DOHH2 (cell line): ENCODE data around the gene ATP10A.

Source experiments
- H3F3A ChIP-seq: fragments of 200-600 bp; sonication (generic), shearing (Covaris generic); 2 replicates; pipeline ENCODE4 v1.6.0; 2016; ENCODE audit warnings: antibody characterized with exemption, mild to moderate bottlenecking; ENCODE audit not compliant: control insufficient read depth, insufficient read depth
- H3K27ac ChIP-seq: fragments of 200-600 bp; sonication (generic); 2 replicates; pipeline ENCODE4 v1.5.1; 2014; ENCODE audit warnings: low read depth, mild to moderate bottlenecking, low read length, moderate library complexity
- H3K27me3 ChIP-seq: fragments of 200-600 bp; sonication (generic); 2 replicates; pipeline ENCODE4 v1.6.1; 2014; ENCODE audit warnings: mild to moderate bottlenecking, low read length, mixed read lengths; ENCODE audit not compliant: control insufficient read depth
- H3K36me3 ChIP-seq: fragments of 200-600 bp; sonication (generic); 2 replicates; pipeline ENCODE4 v1.6.1; 2014; ENCODE audit warnings: mild to moderate bottlenecking, low read length, moderate library complexity, mixed read lengths; ENCODE audit not compliant: control insufficient read depth
- H3K4me1 ChIP-seq: fragments of 200-600 bp; sonication (generic); 2 replicates; pipeline ENCODE4 v1.6.1; 2014; ENCODE audit warnings: mild to moderate bottlenecking, low read length, mixed read lengths; ENCODE audit not compliant: control insufficient read depth
- H3K4me2 ChIP-seq: fragments of 200-600 bp; sonication (generic); 2 replicates; pipeline ENCODE4 v1.6.0; 2014; ENCODE audit warnings: mild to moderate bottlenecking, low read length, moderate library complexity
- H3K4me3 ChIP-seq: fragments of 200-600 bp; sonication (generic); 2 replicates; pipeline ENCODE4 v1.5.1; 2014; ENCODE audit warnings: mild to moderate bottlenecking, low read length, mixed read lengths
- H3K79me2 ChIP-seq: fragments of 200-600 bp; sonication (generic); 2 replicates; pipeline ENCODE4 v1.6.1; 2014; ENCODE audit warnings: mild to moderate bottlenecking, low read length, mixed read lengths; ENCODE audit not compliant: control insufficient read depth
- H3K9me2 ChIP-seq: fragments of 200-600 bp; sonication (generic); replicated peaks from 2 replicates; pipeline ENCODE4 v1.6.1; 2014; ENCODE audit warnings: mild to moderate bottlenecking, low read length, mixed read lengths; ENCODE audit not compliant: control insufficient read depth
- H3K9me3 ChIP-seq: fragments of 200-600 bp; sonication (generic); 2 replicates; pipeline ENCODE4 v1.6.1; 2014; ENCODE audit warnings: antibody characterized with exemption, low read length, mixed read lengths; ENCODE audit not compliant: control insufficient read depth, insufficient read depth
- H4K20me1 ChIP-seq: fragments of 200-600 bp; sonication (generic); 2 replicates; pipeline ENCODE4 v1.6.0; 2014; ENCODE audit warnings: low read depth, mild to moderate bottlenecking, antibody characterized with exemption, low read length, moderate library complexity; ENCODE audit not compliant: control insufficient read depth, insufficient read depth
- CTCF ChIP-seq: fragments of 200-600 bp; sonication (generic); IDR thresholded peaks from one replicate; pipeline ENCODE4 v1.5.1; 2014; ENCODE audit warnings: antibody characterized with exemption, mild to moderate bottlenecking, low read depth, low read length; ENCODE audit not compliant: poor library complexity, severe bottlenecking
- EZH2phosphoT487 ChIP-seq: fragments of 200-600 bp; sonication (generic); IDR thresholded peaks from 2 replicates; pipeline ENCODE4 v1.6.1; 2017; ENCODE audit warnings: borderline replicate concordance, mild to moderate bottlenecking, antibody characterized with exemption, low read length, moderate library complexity, mixed read lengths

The ATP10A gene

GRCh38 chr15:25852661-25853524, 10.2 kb downstream of the ATP10A start:
- H3K9me3 ChIP-seq = peaks cover 14% of the 10 kb centered on the region
- no peaks in the 10 kb centered on the region for H4K20me1 ChIP-seq
- no peaks in the 10 kb centered on the region for H3F3A ChIP-seq
- no peak overlapping the region for H3K4me2 ChIP-seq
- H3K27ac ChIP-seq = no peak overlapping the region
- no peaks in the 10 kb centered on the region for H3K79me2 ChIP-seq
- TF ChIP-seq EZH2phosphoT487 (no peak), CTCF (no peak)
- H3K36me3 ChIP-seq = no peaks in the 10 kb centered on the region
- H3K4me3 ChIP-seq = no peak overlapping the region
- no peaks in the 10 kb centered on the region for H3K4me1 ChIP-seq
- no peaks in the 10 kb centered on the region for H3K9me2 ChIP-seq
- H3K27me3 ChIP-seq = no peaks in the 10 kb centered on the region

- H3K9me3 ChIP-seq = peaks cover 14% of the 10 kb centered on the region
- no peak overlapping the region for H3K27ac ChIP-seq
- H3K79me2 ChIP-seq = no peaks in the 10 kb centered on the region
- no peak overlapping the region for H3K4me3 ChIP-seq
- no peaks in the 10 kb centered on the region for H4K20me1 ChIP-seq
- H3K36me3 ChIP-seq = no peaks in the 10 kb centered on the region
- H3K4me2 ChIP-seq = no peak overlapping the region
- TF ChIP-seq CTCF (no peak), EZH2phosphoT487 (no peak)
- H3K4me1 ChIP-seq = no peaks in the 10 kb centered on the region
- H3F3A ChIP-seq = no peaks in the 10 kb centered on the region
- no peaks in the 10 kb centered on the region for H3K9me2 ChIP-seq
- H3K27me3 ChIP-seq = no peaks in the 10 kb centered on the region
These were observed 11.1 kb downstream of the ATP10A start for GRCh38 chr15:25852027-25852426.

GRCh38 chr15:25850154-25851111, 12.7 kb downstream of the ATP10A start:
- no peaks in the 10 kb centered on the region for H3K79me2 ChIP-seq
- peaks cover 18% of the 10 kb centered on the region for H3K9me3 ChIP-seq
- H3K9me2 ChIP-seq = no peaks in the 10 kb centered on the region
- H3K4me3 ChIP-seq = no peak overlapping the region
- no peaks in the 10 kb centered on the region for H3F3A ChIP-seq
- TF ChIP-seq CTCF (no peak), EZH2phosphoT487 (no peak)
- H4K20me1 ChIP-seq = no peaks in the 10 kb centered on the region
- no peaks in the 10 kb centered on the region for H3K36me3 ChIP-seq
- H3K27ac ChIP-seq = no peak overlapping the region
- no peaks in the 10 kb centered on the region for H3K27me3 ChIP-seq
- no peaks in the 10 kb centered on the region for H3K4me1 ChIP-seq
- no peak overlapping the region for H3K4me2 ChIP-seq
